ENCODE data around the gene MTMR12.
"Not testable (repeated sequence)": the region's sequence is repeated elsewhere in the genome, so short reads cannot be mapped to it uniquely, and the experiment has no call there.

Gene MTMR12

DNA sequence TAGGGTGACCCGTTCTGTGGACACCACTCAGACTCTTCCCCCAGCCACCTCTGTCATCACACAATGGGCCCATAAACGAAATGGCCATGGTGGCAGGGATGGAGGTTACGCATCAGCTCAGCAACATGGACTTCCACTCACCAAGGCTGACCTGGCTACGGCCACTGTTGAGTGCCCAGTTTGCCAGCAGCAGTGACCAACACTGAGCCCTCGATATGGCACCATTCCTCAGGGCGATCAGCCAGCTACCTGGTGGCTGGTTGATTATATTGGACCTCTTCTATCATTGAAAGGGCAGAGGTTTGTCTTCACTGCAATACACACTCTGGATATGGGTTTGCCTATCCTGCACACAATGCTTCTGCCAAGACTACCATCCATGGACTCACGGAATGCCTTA lies 21.1 kb downstream of the MTMR12 start:
- Histone ChIP-seq H3K4me3 (ENCODE audit: low read length) (no peak overlapping the region), H3K9ac (ENCODE audit: low read length) (no peak overlapping the region), H3K27ac (ENCODE audit: low read length) (no peak overlapping the region), H3K4me1 (ENCODE audit: control insufficient read depth, low read depth, low read length) (peaks cover 13% of the 10 kb centered on the region), H3K36me3 (ENCODE audit: control insufficient read depth, low read depth, low read length) (peaks cover 11% of the 10 kb centered on the region), H3K27me3 (ENCODE audit: control insufficient read depth, insufficient read depth, low read length) (no peaks in the 10 kb centered on the region), H3K9me3 (ENCODE audit: control insufficient read depth, low read depth, low read length) (no peaks in the 10 kb centered on the region)

DNA sequence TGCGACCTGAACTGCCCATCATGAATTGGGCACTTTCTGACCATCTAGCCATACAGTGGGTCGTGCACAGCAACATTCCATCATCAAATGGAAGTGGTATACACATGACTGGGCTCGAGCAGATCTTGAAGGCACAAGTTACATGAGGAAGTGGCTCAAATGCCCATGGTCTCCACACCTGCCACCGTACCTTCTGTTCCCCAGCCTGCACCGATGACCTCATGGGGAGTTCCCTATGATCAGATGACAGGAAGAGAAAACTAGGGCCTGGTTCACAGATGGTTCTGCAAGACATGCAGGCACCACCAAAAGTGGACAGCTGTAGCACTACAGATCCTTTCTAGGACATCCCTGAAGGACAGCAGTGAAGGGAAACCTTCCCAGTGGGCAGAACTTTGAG lies 21.8 kb downstream of the MTMR12 start:
- H3K9me3 ChIP-seq (ENCODE audit: control insufficient read depth, low read depth, low read length), result no peaks in the 10 kb centered on the region
- peaks cover 14% of the 10 kb centered on the region for H3K4me1 ChIP-seq (ENCODE audit: control insufficient read depth, low read depth, low read length)
- no peaks in the 10 kb centered on the region for H3K27me3 ChIP-seq (ENCODE audit: control insufficient read depth, insufficient read depth, low read length)
- no peak overlapping the region for H3K4me3 ChIP-seq (ENCODE audit: low read length)
- H3K9ac ChIP-seq (ENCODE audit: low read length), result no peak overlapping the region
- H3K36me3 ChIP-seq (ENCODE audit: control insufficient read depth, low read depth, low read length), result peaks cover 11% of the 10 kb centered on the region
- H3K27ac ChIP-seq (ENCODE audit: low read length), result no peak overlapping the region

DNA sequence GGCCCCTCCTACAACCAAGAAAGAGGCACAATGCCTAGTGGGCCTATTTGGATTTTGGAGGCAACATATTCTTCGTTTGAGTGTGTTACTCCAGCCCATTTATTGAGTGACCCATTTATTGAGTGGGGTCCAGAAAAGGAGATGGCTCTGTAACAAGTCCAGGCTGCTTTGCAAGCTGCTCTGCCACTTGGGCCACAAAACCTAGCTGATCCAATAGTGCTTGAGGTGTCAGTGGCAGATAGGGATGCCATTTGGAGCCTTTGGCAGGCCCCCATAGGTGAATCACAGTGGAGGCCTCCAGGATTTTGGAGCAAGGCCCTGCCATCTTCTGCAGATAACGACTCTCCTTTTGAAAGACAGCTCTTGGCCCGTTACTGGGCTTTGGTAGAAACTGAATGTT lies 22.2 kb downstream of the MTMR12 start:
- peaks cover 18% of the 10 kb centered on the region for H3K4me1 ChIP-seq (ENCODE audit: control insufficient read depth, low read depth, low read length)
- not testable (repeated sequence) for H3K9ac ChIP-seq (ENCODE audit: low read length); H3K27me3 ChIP-seq (ENCODE audit: control insufficient read depth, insufficient read depth, low read length); H3K9me3 ChIP-seq (ENCODE audit: control insufficient read depth, low read depth, low read length); H3K27ac ChIP-seq (ENCODE audit: low read length); H3K4me3 ChIP-seq (ENCODE audit: low read length)
- H3K36me3 ChIP-seq (ENCODE audit: control insufficient read depth, low read depth, low read length), result peaks cover 11% of the 10 kb centered on the region

DNA sequence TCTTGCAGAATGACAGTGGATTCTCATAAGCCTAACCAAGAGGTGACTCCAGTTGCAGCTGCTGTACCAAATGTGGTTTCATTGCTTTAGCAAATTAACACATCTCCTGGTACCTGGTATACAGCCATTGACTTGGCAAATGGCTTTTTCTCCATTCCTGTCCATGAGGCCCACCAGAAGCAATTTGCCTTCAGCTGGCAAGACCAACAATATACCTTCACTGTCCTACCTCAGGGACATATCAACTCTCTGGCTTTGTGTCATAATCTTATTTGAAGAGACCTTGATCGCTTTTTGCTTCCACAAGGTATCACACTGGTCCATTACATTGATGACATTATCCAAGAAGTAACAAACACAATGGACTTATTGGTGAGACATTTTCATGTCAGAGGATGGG lies 22.8 kb downstream of the MTMR12 start:
- not testable (repeated sequence) for H3K27ac ChIP-seq (ENCODE audit: low read length); H3K27me3 ChIP-seq (ENCODE audit: control insufficient read depth, insufficient read depth, low read length); H3K4me3 ChIP-seq (ENCODE audit: low read length); H3K9me3 ChIP-seq (ENCODE audit: control insufficient read depth, low read depth, low read length); H3K36me3 ChIP-seq (ENCODE audit: control insufficient read depth, low read depth, low read length); H3K9ac ChIP-seq (ENCODE audit: low read length)
- H3K4me1 ChIP-seq (ENCODE audit: control insufficient read depth, low read depth, low read length), result peaks cover 20% of the 10 kb centered on the region

DNA sequence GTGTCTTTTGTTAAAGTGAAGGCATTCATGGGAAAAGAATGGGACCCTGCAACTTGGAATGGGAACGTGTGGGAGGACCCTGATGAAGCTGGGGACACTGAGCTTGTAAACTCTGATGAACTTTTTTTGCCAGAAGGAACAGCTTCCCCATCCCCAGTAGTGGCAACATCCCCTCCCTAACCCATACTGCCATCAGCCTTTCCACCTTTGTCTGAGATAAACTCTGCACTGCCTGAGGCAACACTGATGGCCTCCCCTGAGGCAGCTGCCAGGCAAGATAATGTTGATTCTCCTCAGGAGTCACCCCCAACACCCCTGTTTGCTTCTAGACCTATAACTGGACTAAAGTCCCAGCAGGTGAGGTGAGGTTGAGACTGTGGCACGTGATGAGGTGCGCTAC lies 24.6 kb downstream of the MTMR12 start:
- not testable (repeated sequence) for H3K27me3 ChIP-seq (ENCODE audit: control insufficient read depth, insufficient read depth, low read length); H3K9ac ChIP-seq (ENCODE audit: low read length); H3K36me3 ChIP-seq (ENCODE audit: control insufficient read depth, low read depth, low read length); H3K27ac ChIP-seq (ENCODE audit: low read length); H3K4me3 ChIP-seq (ENCODE audit: low read length); H3K9me3 ChIP-seq (ENCODE audit: control insufficient read depth, low read depth, low read length)
- H3K4me1 ChIP-seq (ENCODE audit: control insufficient read depth, low read depth, low read length), result peaks cover 32% of the 10 kb centered on the region

DNA sequence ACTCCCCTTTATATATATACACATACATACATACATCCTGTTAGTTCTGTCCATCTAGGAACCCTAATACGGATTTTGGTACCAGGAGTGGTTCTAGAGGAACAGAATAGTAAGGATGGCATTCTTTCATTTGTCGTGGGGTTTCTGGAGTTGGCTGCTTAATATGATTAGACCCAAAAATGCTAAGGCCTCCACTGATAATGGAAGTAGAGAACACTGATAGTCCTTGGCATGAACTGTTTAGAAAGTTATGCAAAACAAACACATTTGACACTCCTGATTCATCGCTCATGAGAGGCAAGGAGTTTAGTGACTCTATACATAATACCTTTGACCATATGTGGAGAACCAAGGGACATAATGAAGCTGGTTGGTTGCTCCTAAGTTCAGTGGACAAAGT lies 25.2 kb downstream of the MTMR12 start:
- not testable (repeated sequence) for H3K9me3 ChIP-seq (ENCODE audit: control insufficient read depth, low read depth, low read length); H3K9ac ChIP-seq (ENCODE audit: low read length); H3K27me3 ChIP-seq (ENCODE audit: control insufficient read depth, insufficient read depth, low read length); H3K4me3 ChIP-seq (ENCODE audit: low read length); H3K27ac ChIP-seq (ENCODE audit: low read length); H3K36me3 ChIP-seq (ENCODE audit: control insufficient read depth, low read depth, low read length)
- H3K4me1 ChIP-seq (ENCODE audit: control insufficient read depth, low read depth, low read length), result peaks cover 32% of the 10 kb centered on the region

DNA sequence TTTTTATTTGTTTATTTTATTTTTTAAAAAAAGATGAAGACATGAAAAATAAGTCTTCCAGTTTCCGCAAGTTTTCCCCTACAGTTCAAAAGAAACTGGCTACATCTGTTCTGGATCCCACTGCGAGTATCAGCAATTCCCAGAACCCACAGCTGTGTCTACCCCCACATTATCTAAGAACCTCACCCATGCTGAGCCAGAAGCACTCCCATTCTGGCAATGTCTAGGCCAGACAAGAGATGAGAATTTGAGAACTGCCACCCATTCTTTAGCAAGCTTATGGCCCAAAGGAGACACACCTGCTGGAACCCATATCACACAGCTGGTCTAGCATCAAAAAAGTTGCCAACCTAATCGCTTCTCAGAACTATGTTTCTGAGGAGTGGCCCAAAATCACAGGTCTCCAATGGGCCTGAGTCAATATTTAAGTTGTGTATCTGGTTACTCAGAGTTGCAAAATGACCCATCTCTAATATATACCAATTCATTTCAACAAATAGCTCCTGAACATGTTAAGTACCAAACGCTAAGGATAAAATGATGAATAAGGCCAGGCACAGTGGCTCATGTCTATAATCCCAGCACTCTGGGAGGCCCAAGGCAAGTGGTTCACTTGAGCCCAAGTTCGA lies 27.1 kb downstream of the MTMR12 start:
- no peaks in the 10 kb centered on the region for H3K9me3 ChIP-seq (ENCODE audit: control insufficient read depth, low read depth, low read length)
- no peak overlapping the region for H3K27ac ChIP-seq (ENCODE audit: low read length)
- H3K4me1 ChIP-seq (ENCODE audit: control insufficient read depth, low read depth, low read length), result peaks cover 34% of the 10 kb centered on the region
- no peaks in the 10 kb centered on the region for H3K36me3 ChIP-seq (ENCODE audit: control insufficient read depth, low read depth, low read length)
- H3K4me3 ChIP-seq (ENCODE audit: low read length), result no peak overlapping the region
- no peaks in the 10 kb centered on the region for H3K27me3 ChIP-seq (ENCODE audit: control insufficient read depth, insufficient read depth, low read length)
- no peak overlapping the region for H3K9ac ChIP-seq (ENCODE audit: low read length)

DNA sequence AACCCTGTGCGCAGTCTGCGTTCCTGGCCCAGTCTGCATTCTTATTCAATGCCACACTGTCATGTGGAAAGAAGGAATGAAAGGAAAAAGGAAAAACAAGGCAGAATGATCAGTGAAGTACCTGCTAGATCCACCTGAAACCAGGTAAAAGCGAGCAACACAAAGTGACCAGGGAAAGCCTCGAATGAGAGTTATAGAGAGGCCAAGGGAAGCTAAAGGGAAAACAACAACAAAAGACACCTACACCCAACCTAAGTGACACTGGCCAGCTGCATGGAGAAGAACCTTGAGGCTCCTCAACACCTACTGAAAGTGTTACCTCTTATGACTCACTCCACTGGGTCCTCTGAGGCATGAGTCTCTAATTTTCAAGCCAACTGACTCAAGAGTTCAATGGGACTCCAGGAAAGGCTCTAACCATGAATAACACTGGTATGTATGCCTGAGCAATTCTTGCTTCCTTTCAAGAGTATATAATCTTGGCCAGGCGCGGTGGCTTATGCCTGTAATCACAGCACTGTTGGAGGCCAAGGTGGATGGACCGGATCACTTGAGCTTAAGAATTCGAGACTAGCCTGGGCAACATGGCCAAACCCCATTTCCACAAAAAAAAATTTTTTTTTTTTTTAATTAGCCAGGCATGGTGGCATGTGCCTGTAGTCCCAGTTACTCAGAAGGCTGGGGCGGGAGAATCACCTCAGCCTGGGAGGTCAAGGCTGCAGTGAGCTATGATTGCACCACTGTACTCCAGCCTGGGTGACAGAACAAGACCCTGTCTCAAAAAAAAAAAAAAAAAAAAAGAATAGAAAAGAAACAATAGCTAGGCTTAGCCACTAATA lies 29.0 kb downstream of the MTMR12 start:
- no peaks in the 10 kb centered on the region for H3K27me3 ChIP-seq (ENCODE audit: control insufficient read depth, insufficient read depth, low read length)
- H3K9ac ChIP-seq (ENCODE audit: low read length), result no peak overlapping the region
- no peak overlapping the region for H3K27ac ChIP-seq (ENCODE audit: low read length)
- peaks cover 33% of the 10 kb centered on the region for H3K4me1 ChIP-seq (ENCODE audit: control insufficient read depth, low read depth, low read length)
- H3K4me3 ChIP-seq (ENCODE audit: low read length), result no peak overlapping the region
- no peaks in the 10 kb centered on the region for H3K36me3 ChIP-seq (ENCODE audit: control insufficient read depth, low read depth, low read length)
- no peaks in the 10 kb centered on the region for H3K9me3 ChIP-seq (ENCODE audit: control insufficient read depth, low read depth, low read length)

DNA sequence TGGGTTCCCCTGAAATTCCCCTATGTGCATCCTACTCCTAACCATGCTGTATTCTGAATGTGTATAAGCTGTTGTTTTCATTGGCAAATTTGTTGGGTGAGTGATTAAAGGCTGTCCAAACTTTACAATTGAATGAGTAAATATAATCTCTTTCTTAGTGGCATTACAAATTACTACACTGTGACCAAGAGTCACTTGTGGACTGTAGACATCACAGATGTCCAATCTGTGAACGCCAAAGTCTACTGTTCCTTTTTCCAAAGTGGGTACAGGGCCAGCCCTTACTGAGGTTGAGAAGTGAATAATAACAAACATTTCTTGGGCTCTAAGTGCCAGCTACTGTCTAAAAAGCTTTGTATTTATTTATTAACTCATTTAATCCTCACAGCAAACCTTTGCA lies 29.7 kb downstream of the MTMR12 start:
- Histone ChIP-seq H3K4me3 (ENCODE audit: low read length) (no peak overlapping the region), H3K9ac (ENCODE audit: low read length) (no peak overlapping the region), H3K36me3 (ENCODE audit: control insufficient read depth, low read depth, low read length) (no peaks in the 10 kb centered on the region), H3K27me3 (ENCODE audit: control insufficient read depth, insufficient read depth, low read length) (no peaks in the 10 kb centered on the region), H3K9me3 (ENCODE audit: control insufficient read depth, low read depth, low read length) (no peaks in the 10 kb centered on the region), H3K4me1 (ENCODE audit: control insufficient read depth, low read depth, low read length) (peaks cover 32% of the 10 kb centered on the region), H3K27ac (ENCODE audit: low read length) (no peak overlapping the region)

DNA sequence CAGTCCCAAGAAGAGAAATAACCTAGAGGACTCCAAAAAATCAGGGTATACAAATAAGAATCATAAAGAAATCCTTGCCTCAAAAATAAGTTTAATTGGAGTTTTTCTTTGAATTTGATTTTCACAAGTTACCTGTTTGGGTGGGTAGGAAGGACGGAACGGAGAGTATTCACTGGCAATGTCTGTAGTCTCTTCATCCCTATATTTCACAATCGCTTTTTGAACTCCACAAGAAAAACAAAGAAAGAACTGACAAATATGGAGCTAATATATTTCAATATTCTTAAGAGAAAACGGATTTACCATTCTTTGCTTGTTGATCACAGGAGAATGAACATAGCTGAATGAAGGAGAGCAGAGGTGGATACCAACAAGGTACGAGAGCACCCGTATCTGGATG lies 30.1 kb downstream of the MTMR12 start:
- H3K9ac ChIP-seq (ENCODE audit: low read length), result no peak overlapping the region
- no peaks in the 10 kb centered on the region for H3K9me3 ChIP-seq (ENCODE audit: control insufficient read depth, low read depth, low read length)
- H3K4me3 ChIP-seq (ENCODE audit: low read length), result no peak overlapping the region
- H3K27me3 ChIP-seq (ENCODE audit: control insufficient read depth, insufficient read depth, low read length), result no peaks in the 10 kb centered on the region
- H3K36me3 ChIP-seq (ENCODE audit: control insufficient read depth, low read depth, low read length), result no peaks in the 10 kb centered on the region
- H3K4me1 ChIP-seq (ENCODE audit: control insufficient read depth, low read depth, low read length), result peaks cover 32% of the 10 kb centered on the region
- H3K27ac ChIP-seq (ENCODE audit: low read length), result no peak overlapping the region

DNA sequence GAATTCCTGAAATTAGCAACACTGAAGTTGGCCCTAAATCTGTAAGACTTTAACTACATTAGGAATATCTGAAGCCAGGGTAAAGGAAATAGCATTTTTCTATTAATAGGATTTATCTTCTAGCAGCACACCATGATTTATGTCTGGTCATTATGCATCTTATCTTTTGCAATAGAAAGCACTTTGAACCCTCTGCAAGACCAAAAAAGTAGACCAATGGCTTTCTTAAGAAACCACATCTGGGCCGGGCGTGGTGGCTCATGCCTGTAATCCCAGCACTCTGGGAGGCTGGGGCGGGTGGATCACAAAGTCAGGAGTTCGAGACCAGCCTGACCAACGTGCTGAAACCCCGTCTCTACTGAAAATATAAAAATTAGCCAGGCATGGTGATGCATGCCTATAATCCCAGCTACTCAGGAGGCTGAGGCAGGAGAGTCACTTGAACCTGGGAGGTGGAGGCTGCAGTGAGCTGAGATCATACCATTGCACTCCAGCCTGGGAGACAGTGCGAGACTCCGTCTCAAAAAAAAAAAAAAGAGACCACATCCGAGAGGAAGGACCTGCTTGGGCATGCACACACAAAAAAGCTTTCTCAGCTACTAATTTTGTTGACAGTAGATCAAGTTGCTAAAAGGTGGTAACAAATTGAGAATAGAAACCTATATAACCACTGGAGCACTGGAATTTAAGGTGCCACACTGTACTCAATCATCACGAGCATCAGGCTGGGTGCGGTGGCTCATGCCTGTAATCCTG lies 31.2 kb downstream of the MTMR12 start:
- not testable (repeated sequence) for H3K27ac ChIP-seq (ENCODE audit: low read length); H3K9ac ChIP-seq (ENCODE audit: low read length); H3K4me3 ChIP-seq (ENCODE audit: low read length); H3K36me3 ChIP-seq (ENCODE audit: control insufficient read depth, low read depth, low read length); H3K27me3 ChIP-seq (ENCODE audit: control insufficient read depth, insufficient read depth, low read length); H3K9me3 ChIP-seq (ENCODE audit: control insufficient read depth, low read depth, low read length)
- peaks cover 31% of the 10 kb centered on the region for H3K4me1 ChIP-seq (ENCODE audit: control insufficient read depth, low read depth, low read length)

Data from iPS-18a (cell line).